ENCODE data around the gene CCDC194.

GRCh38 chr19:17348700-17349099, 45.3 kb downstream of the CCDC194 start:
- TF ChIP-seq, protein P1, sequence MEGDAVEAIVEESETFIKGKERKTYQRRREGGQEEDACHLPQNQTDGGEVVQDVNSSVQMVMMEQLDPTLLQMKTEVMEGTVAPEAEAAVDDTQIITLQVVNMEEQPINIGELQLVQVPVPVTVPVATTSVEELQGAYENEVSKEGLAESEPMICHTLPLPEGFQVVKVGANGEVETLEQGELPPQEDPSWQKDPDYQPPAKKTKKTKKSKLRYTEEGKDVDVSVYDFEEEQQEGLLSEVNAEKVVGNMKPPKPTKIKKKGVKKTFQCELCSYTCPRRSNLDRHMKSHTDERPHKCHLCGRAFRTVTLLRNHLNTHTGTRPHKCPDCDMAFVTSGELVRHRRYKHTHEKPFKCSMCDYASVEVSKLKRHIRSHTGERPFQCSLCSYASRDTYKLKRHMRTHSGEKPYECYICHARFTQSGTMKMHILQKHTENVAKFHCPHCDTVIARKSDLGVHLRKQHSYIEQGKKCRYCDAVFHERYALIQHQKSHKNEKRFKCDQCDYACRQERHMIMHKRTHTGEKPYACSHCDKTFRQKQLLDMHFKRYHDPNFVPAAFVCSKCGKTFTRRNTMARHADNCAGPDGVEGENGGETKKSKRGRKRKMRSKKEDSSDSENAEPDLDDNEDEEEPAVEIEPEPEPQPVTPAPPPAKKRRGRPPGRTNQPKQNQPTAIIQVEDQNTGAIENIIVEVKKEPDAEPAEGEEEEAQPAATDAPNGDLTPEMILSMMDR (IDR thresholded peaks at IDR 0.05): no peak
- no peak for TF ChIP-seq POLR2A (IDR thresholded peaks at IDR 0.05)
